WTC11 (cell line): ENCODE measurements around the gene TMPRSS3. TPM values are rescaled to one million over a fixed set of nuclear protein-coding genes. Genes with fewer than 3 reads are reported as not detected.

Source experiments
- CREM ChIP-seq: sonication (generic); formaldehyde crosslinking; IDR thresholded peaks from 2 replicates; pipeline ENCODE4 v1.8.1; 2022; ENCODE audit warnings: mild to moderate bottlenecking, missing genetic modification reagents, moderate library complexity
- GRHL2 ChIP-seq: fragments of 250-450 bp; sonication (Bioruptor Pico); IDR thresholded peaks from 2 replicates; pipeline ENCODE4 v1.8.0; 2022; ENCODE audit warnings: mild to moderate bottlenecking, moderate library complexity; ENCODE audit not compliant: insufficient replicate concordance, severe bottlenecking
- KAT7 ChIP-seq: sonication (generic); formaldehyde crosslinking; IDR thresholded peaks from 2 replicates; pipeline ENCODE4 v1.8.1; 2023; ENCODE audit warnings: missing genetic modification reagents, mild to moderate bottlenecking, borderline replicate concordance
- MXD4 ChIP-seq: fragments of 250-450 bp; sonication (Bioruptor Pico); IDR thresholded peaks from 2 replicates; pipeline ENCODE4 v1.8.0; 2021; ENCODE audit warnings: mild to moderate bottlenecking, moderate library complexity, borderline replicate concordance
- NFATC4 ChIP-seq: fragments of 250-450 bp; sonication (Bioruptor Pico); IDR thresholded peaks from 2 replicates; pipeline ENCODE4 v1.9.0; 2021; ENCODE audit warnings: mild to moderate bottlenecking
- NFE2L1 ChIP-seq: sonication (generic); formaldehyde crosslinking; IDR thresholded peaks from 2 replicates; pipeline ENCODE4 v1.8.1; 2023; ENCODE audit warnings: missing genetic modification reagents
- NFYB ChIP-seq: sonication (generic); formaldehyde crosslinking; conservative IDR thresholded peaks from 2 replicates; pipeline ENCODE4 v1.8.0; 2022; ENCODE audit warnings: low read depth, missing genetic modification reagents
- SMAD4 ChIP-seq: sonication (generic); formaldehyde crosslinking; IDR thresholded peaks from 2 replicates; pipeline ENCODE4 v1.8.0; 2022; ENCODE audit warnings: mild to moderate bottlenecking, missing genetic modification reagents
- TEAD4 ChIP-seq: sonication (generic); formaldehyde crosslinking; IDR thresholded peaks from 2 replicates; pipeline ENCODE4 v1.8.0; 2022; ENCODE audit warnings: mild to moderate bottlenecking, missing genetic modification reagents
- ZNF219 ChIP-seq: sonication (generic); formaldehyde crosslinking; IDR thresholded peaks from 2 replicates; pipeline ENCODE4 v1.8.0; 2023; ENCODE audit warnings: missing genetic modification reagents, mild to moderate bottlenecking, borderline replicate concordance
- ZNF263 ChIP-seq: sonication (generic); formaldehyde crosslinking; IDR thresholded peaks from 2 replicates; pipeline ENCODE4 v1.8.1; 2022; ENCODE audit warnings: low read depth, mild to moderate bottlenecking, moderate library complexity, missing genetic modification reagents
- ZNF317 ChIP-seq: sonication (generic); formaldehyde crosslinking; IDR thresholded peaks from 2 replicates; pipeline ENCODE4 v1.8.1; 2023; ENCODE audit warnings: low read depth, mild to moderate bottlenecking, moderate library complexity, missing genetic modification reagents, borderline replicate concordance
- ZNF396 ChIP-seq: fragments of 250-450 bp; sonication (Bioruptor Pico); IDR thresholded peaks from 2 replicates; pipeline ENCODE4 v1.8.0; 2021; ENCODE audit warnings: mild to moderate bottlenecking, moderate library complexity, borderline replicate concordance
- ZNF416 ChIP-seq: fragments of 250-450 bp; sonication (Bioruptor Pico); IDR thresholded peaks from 2 replicates; pipeline ENCODE4 v1.9.0; 2021; ENCODE audit warnings: mild to moderate bottlenecking, inconsistent platforms
- total RNA-seq: library from RNA; stranded (reverse); gene quantifications from 3 replicates; pipeline ENCODE4 v1.2.3, GENCODE V29; 2021
- TF ChIP-seq, protein P1 (sequence below): sonication (generic); formaldehyde crosslinking; IDR thresholded peaks from 2 replicates; pipeline ENCODE4 v1.8.1; 2022; ENCODE audit warnings: missing genetic modification reagents, borderline replicate concordance
- TF ChIP-seq, protein P2 (sequence below): fragments of 250-450 bp; sonication (Bioruptor Pico); IDR thresholded peaks from 2 replicates; pipeline ENCODE4 v1.9.0; 2021; ENCODE audit warnings: mild to moderate bottlenecking
- TF ChIP-seq, protein P3 (sequence below): sonication (generic); formaldehyde crosslinking; conservative IDR thresholded peaks from 2 replicates; pipeline ENCODE4 v1.8.1; 2022; ENCODE audit warnings: mild to moderate bottlenecking, missing genetic modification reagents
- TF ChIP-seq, protein P4 (sequence below): sonication (generic); formaldehyde crosslinking; IDR thresholded peaks from 2 replicates; pipeline ENCODE4 v1.8.1; 2022; ENCODE audit warnings: mild to moderate bottlenecking, moderate library complexity, missing genetic modification reagents
- TF ChIP-seq, protein P5 (sequence below): fragments of 200-600 bp; IDR thresholded peaks from 2 replicates; pipeline ENCODE4 v1.8.0; 2022; ENCODE audit warnings: antibody characterized with exemption
- TF ChIP-seq, protein P6 (sequence below): sonication (generic); formaldehyde crosslinking; IDR thresholded peaks from 2 replicates; pipeline ENCODE4 v1.8.1; 2023; ENCODE audit warnings: mild to moderate bottlenecking, missing genetic modification reagents, moderate library complexity
- TF ChIP-seq, protein P7 (sequence below): sonication (generic); formaldehyde crosslinking; IDR thresholded peaks from 2 replicates; pipeline ENCODE4 v1.8.0; 2022; ENCODE audit warnings: mild to moderate bottlenecking, missing genetic modification reagents
- TF ChIP-seq, protein P8 (sequence below): sonication (generic); formaldehyde crosslinking; IDR thresholded peaks from 2 replicates; pipeline ENCODE4 v1.8.0; 2023; ENCODE audit warnings: mild to moderate bottlenecking, missing genetic modification reagents
- TF ChIP-seq, protein P9 (sequence below): sonication (generic); formaldehyde crosslinking; IDR thresholded peaks from 2 replicates; pipeline ENCODE4 v1.8.1; 2023; ENCODE audit warnings: mild to moderate bottlenecking, missing genetic modification reagents, moderate library complexity

TMPRSS3 gene
- total RNA-seq, 1 experiment from 2014 or later, result 0.39 TPM

DNA sequence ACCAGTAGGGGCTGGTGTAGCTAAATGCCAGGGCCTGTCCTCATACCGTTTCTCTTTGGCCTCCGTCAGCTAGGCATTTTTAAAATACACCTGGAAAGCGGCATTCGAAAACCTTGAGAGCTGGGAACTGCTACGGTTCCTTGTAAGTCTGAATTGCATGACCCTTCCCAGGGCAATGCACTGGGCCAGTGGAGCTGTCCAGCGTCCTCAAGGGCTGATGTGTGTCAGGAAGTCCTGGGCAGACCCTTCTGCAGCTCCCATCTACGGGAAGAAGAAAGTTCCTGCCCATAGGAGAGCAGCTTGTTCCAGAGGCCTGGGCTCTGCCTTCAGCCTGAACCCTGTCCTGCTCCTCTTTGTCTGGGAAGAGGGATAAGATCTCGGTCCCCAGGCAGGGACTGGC, 41.9 kb upstream of the TMPRSS3 start (continued):
- TF ChIP-seq, protein P1, sequence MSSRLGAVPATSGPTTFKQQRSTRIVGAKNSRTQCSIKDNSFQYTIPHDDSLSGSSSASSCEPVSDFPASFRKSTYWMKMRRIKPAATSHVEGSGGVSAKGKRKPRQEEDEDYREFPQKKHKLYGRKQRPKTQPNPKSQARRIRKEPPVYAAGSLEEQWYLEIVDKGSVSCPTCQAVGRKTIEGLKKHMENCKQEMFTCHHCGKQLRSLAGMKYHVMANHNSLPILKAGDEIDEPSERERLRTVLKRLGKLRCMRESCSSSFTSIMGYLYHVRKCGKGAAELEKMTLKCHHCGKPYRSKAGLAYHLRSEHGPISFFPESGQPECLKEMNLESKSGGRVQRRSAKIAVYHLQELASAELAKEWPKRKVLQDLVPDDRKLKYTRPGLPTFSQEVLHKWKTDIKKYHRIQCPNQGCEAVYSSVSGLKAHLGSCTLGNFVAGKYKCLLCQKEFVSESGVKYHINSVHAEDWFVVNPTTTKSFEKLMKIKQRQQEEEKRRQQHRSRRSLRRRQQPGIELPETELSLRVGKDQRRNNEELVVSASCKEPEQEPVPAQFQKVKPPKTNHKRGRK (CRISPR knock-in tag), result no peak
- TF ChIP-seq TEAD4 (CRISPR knock-in tag), result no peak
- no peak for TF ChIP-seq ZNF396 (CRISPR knock-in tag)
- TF ChIP-seq, protein P2, sequence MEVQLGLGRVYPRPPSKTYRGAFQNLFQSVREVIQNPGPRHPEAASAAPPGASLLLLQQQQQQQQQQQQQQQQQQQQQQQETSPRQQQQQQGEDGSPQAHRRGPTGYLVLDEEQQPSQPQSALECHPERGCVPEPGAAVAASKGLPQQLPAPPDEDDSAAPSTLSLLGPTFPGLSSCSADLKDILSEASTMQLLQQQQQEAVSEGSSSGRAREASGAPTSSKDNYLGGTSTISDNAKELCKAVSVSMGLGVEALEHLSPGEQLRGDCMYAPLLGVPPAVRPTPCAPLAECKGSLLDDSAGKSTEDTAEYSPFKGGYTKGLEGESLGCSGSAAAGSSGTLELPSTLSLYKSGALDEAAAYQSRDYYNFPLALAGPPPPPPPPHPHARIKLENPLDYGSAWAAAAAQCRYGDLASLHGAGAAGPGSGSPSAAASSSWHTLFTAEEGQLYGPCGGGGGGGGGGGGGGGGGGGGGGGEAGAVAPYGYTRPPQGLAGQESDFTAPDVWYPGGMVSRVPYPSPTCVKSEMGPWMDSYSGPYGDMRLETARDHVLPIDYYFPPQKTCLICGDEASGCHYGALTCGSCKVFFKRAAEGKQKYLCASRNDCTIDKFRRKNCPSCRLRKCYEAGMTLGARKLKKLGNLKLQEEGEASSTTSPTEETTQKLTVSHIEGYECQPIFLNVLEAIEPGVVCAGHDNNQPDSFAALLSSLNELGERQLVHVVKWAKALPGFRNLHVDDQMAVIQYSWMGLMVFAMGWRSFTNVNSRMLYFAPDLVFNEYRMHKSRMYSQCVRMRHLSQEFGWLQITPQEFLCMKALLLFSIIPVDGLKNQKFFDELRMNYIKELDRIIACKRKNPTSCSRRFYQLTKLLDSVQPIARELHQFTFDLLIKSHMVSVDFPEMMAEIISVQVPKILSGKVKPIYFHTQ (CRISPR knock-in tag), result no peak
- TF ChIP-seq NFYB (CRISPR knock-in tag), result no peak
- no peak for TF ChIP-seq ZNF263
- TF ChIP-seq, protein P3, sequence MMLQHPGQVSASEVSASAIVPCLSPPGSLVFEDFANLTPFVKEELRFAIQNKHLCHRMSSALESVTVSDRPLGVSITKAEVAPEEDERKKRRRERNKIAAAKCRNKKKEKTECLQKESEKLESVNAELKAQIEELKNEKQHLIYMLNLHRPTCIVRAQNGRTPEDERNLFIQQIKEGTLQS (CRISPR knock-in tag), result no peak
- TF ChIP-seq, protein P4, sequence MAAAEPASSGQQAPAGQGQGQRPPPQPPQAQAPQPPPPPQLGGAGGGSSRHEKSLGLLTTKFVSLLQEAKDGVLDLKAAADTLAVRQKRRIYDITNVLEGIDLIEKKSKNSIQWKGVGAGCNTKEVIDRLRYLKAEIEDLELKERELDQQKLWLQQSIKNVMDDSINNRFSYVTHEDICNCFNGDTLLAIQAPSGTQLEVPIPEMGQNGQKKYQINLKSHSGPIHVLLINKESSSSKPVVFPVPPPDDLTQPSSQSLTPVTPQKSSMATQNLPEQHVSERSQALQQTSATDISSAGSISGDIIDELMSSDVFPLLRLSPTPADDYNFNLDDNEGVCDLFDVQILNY (CRISPR knock-in tag), result no peak
- TF ChIP-seq, protein P5, sequence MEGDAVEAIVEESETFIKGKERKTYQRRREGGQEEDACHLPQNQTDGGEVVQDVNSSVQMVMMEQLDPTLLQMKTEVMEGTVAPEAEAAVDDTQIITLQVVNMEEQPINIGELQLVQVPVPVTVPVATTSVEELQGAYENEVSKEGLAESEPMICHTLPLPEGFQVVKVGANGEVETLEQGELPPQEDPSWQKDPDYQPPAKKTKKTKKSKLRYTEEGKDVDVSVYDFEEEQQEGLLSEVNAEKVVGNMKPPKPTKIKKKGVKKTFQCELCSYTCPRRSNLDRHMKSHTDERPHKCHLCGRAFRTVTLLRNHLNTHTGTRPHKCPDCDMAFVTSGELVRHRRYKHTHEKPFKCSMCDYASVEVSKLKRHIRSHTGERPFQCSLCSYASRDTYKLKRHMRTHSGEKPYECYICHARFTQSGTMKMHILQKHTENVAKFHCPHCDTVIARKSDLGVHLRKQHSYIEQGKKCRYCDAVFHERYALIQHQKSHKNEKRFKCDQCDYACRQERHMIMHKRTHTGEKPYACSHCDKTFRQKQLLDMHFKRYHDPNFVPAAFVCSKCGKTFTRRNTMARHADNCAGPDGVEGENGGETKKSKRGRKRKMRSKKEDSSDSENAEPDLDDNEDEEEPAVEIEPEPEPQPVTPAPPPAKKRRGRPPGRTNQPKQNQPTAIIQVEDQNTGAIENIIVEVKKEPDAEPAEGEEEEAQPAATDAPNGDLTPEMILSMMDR, result no peak
- no peak for TF ChIP-seq CREM (CRISPR knock-in tag)
- TF ChIP-seq NFATC4, result no peak
- TF ChIP-seq KAT7 (CRISPR knock-in tag), result no peak
- TF ChIP-seq MXD4, result no peak
- TF ChIP-seq, protein P6, sequence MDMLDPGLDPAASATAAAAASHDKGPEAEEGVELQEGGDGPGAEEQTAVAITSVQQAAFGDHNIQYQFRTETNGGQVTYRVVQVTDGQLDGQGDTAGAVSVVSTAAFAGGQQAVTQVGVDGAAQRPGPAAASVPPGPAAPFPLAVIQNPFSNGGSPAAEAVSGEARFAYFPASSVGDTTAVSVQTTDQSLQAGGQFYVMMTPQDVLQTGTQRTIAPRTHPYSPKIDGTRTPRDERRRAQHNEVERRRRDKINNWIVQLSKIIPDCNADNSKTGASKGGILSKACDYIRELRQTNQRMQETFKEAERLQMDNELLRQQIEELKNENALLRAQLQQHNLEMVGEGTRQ, result no peak
- no peak for TF ChIP-seq ZNF219 (CRISPR knock-in tag)
- TF ChIP-seq, protein P7, sequence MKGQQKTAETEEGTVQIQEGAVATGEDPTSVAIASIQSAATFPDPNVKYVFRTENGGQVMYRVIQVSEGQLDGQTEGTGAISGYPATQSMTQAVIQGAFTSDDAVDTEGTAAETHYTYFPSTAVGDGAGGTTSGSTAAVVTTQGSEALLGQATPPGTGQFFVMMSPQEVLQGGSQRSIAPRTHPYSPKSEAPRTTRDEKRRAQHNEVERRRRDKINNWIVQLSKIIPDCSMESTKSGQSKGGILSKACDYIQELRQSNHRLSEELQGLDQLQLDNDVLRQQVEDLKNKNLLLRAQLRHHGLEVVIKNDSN (CRISPR knock-in tag), result no peak
- 0 out of 2 replicates have a peak, but pooled peaks have one; percentile 22 for TF ChIP-seq NFE2L1 (CRISPR knock-in tag)
- TF ChIP-seq SMAD4 (CRISPR knock-in tag), result no peak
- TF ChIP-seq, protein P8, sequence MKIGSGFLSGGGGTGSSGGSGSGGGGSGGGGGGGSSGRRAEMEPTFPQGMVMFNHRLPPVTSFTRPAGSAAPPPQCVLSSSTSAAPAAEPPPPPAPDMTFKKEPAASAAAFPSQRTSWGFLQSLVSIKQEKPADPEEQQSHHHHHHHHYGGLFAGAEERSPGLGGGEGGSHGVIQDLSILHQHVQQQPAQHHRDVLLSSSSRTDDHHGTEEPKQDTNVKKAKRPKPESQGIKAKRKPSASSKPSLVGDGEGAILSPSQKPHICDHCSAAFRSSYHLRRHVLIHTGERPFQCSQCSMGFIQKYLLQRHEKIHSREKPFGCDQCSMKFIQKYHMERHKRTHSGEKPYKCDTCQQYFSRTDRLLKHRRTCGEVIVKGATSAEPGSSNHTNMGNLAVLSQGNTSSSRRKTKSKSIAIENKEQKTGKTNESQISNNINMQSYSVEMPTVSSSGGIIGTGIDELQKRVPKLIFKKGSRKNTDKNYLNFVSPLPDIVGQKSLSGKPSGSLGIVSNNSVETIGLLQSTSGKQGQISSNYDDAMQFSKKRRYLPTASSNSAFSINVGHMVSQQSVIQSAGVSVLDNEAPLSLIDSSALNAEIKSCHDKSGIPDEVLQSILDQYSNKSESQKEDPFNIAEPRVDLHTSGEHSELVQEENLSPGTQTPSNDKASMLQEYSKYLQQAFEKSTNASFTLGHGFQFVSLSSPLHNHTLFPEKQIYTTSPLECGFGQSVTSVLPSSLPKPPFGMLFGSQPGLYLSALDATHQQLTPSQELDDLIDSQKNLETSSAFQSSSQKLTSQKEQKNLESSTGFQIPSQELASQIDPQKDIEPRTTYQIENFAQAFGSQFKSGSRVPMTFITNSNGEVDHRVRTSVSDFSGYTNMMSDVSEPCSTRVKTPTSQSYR (CRISPR knock-in tag), result no peak
- no peak for TF ChIP-seq ZNF416
- no peak for TF ChIP-seq ZNF317
- TF ChIP-seq GRHL2 (CRISPR knock-in tag), result no peak
- TF ChIP-seq, protein P9, sequence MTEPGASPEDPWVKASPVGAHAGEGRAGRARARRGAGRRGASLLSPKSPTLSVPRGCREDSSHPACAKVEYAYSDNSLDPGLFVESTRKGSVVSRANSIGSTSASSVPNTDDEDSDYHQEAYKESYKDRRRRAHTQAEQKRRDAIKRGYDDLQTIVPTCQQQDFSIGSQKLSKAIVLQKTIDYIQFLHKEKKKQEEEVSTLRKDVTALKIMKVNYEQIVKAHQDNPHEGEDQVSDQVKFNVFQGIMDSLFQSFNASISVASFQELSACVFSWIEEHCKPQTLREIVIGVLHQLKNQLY (CRISPR knock-in tag), result no peak
